Calu3 (cell line): ENCODE data around the gene USP15. TPM values are rescaled to one million over a fixed set of nuclear protein-coding genes. Genes with fewer than 3 reads are reported as not detected.

Source experiments
- BruUV-seq: library from RNA; stranded (reverse); fragments of 400-500 nt; replicated peaks from 2 replicates; lab custom pipeline; 2021; lab: Mats Ljungman, UMichigan
- CTCF ChIA-PET: fragments of 300-600 bp; sonication (Branson Sonifier 250); formaldehyde crosslinking; loops from one replicate; lab custom pipeline; 2022; ENCODE audit warnings: antibody characterized with exemption; lab: Charles Lee
- DNase-seq: peaks from one replicate; pipeline ENCODE4 v3.0.0; 2022
- H3K27ac Mint-ChIP-seq: one replicate; pipeline ENCODE4 v1.8.0; 2022; ENCODE audit warnings: mixed read lengths; ENCODE audit not compliant: unreplicated experiment
- H3K27me3 Mint-ChIP-seq: one replicate; pipeline ENCODE4 v1.8.0; 2022; ENCODE audit warnings: mixed read lengths; ENCODE audit not compliant: unreplicated experiment
- H3K36me3 Mint-ChIP-seq: one replicate; pipeline ENCODE4 v1.8.0; 2022; ENCODE audit warnings: mild to moderate bottlenecking, moderate library complexity, mixed read lengths; ENCODE audit not compliant: insufficient read depth, unreplicated experiment
- H3K4me1 Mint-ChIP-seq: one replicate; pipeline ENCODE4 v1.8.0; 2022; ENCODE audit warnings: mild to moderate bottlenecking, low read depth, mixed read lengths; ENCODE audit not compliant: unreplicated experiment
- H3K4me3 Mint-ChIP-seq: one replicate; pipeline ENCODE4 v1.8.0; 2022; ENCODE audit warnings: mild to moderate bottlenecking, low read depth, moderate library complexity, mixed read lengths; ENCODE audit not compliant: unreplicated experiment
- H3K9me3 Mint-ChIP-seq: one replicate; pipeline ENCODE4 v1.8.0; 2022; ENCODE audit warnings: low read depth, mixed read lengths; ENCODE audit not compliant: unreplicated experiment
- intact Hi-C: fragments of 100-400 bp; cut with micrococcal nuclease; formaldehyde crosslinking; loops from one replicate; pipeline ENCODE4 v1.10.0; 2022; ENCODE audit not compliant: unreplicated experiment
- total RNA-seq: library from RNA; stranded (reverse); gene quantifications from 2 replicates; pipeline ENCODE4 v1.2.3, GENCODE V29; 2022
- TF ChIP-seq, protein P1 (sequence below): fragments of 200-600 bp; IDR thresholded peaks from one replicate; pipeline ENCODE4 v1.8.0; 2022; ENCODE audit warnings: antibody characterized with exemption; ENCODE audit not compliant: unreplicated experiment

USP15 gene
- total RNA-seq, 1 experiment from 2014 or later = 66.1 TPM

DNA sequence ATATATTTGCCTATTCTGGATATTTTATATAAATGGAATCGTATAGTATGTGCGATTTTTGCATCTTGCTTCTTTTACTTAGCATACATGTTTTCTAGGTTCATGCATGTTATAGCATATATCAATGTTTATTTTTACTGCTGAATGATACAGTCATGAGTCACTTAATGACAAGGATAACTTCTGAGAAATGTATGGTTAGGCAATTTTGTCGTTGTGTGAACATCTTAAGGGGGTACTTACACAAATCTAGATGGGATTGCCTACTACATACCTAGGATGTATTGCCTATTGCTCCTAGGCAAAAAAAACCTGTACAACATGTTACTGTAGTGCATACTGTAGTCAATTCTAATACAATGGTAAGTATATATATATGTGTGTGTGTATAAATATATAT lies 8.8 kb downstream of the USP15 start:
- Mint-ChIP-seq H3K27ac (no peak overlapping the region), H3K4me1 (peaks cover 41% of the 10 kb centered on the region), H3K4me3 (no peak overlapping the region), H3K36me3 (no peaks in the 10 kb centered on the region), H3K27me3 (no peaks in the 10 kb centered on the region), H3K9me3 (no peaks in the 10 kb centered on the region)
- CTCF ChIA-PET = no interaction called here
- no TSS peak for BruUV-seq
- intact Hi-C loops = loop anchor here (10.0 kb wide), 2 partner anchors 546 to 796 kb away; no protein-coding TSS in a partner anchor
- TF ChIP-seq, protein P1, sequence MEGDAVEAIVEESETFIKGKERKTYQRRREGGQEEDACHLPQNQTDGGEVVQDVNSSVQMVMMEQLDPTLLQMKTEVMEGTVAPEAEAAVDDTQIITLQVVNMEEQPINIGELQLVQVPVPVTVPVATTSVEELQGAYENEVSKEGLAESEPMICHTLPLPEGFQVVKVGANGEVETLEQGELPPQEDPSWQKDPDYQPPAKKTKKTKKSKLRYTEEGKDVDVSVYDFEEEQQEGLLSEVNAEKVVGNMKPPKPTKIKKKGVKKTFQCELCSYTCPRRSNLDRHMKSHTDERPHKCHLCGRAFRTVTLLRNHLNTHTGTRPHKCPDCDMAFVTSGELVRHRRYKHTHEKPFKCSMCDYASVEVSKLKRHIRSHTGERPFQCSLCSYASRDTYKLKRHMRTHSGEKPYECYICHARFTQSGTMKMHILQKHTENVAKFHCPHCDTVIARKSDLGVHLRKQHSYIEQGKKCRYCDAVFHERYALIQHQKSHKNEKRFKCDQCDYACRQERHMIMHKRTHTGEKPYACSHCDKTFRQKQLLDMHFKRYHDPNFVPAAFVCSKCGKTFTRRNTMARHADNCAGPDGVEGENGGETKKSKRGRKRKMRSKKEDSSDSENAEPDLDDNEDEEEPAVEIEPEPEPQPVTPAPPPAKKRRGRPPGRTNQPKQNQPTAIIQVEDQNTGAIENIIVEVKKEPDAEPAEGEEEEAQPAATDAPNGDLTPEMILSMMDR = no peak
- DNase-seq = no peak

DNA sequence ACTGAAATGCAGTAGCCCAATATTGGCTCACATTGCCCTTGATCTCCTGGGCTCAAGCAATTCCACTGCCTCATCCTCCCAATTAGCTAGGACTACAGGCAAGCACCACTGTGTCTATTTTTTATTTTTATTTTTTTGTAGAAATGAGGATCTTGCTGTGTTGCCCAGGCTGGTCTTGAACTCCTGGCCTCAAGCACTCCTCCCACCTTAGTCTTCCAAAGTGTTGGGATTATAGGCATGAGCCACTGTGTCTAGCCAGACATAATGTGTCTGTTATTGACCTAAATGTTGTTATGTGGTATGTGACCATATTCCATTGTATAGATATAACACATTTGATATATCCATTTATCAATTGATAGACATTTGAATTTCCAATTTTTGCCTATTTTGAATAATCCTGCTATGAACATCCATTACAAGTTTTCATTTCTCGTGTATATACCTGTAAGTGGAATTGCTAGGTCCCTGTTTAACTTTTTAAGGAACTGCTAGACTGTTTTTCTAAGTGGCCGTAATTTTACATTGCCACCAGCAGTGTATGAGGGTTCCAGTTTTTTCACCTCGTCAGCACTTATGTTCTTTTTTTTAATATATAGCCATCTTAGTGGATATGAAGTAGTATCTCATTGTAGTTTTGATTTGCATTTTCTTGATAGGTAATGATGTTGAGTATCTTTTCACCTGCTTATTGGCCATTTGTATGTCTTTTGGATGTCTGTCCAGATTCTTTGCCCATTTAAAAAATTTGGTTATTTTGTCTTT lies 9.4 kb downstream of the USP15 start:
- Mint-ChIP-seq H3K27me3 (no peaks in the 10 kb centered on the region), H3K9me3 (no peaks in the 10 kb centered on the region), H3K27ac (no peak overlapping the region), H3K4me1 (peaks cover 42% of the 10 kb centered on the region), H3K4me3 (no peak overlapping the region), H3K36me3 (no peaks in the 10 kb centered on the region)
- CTCF ChIA-PET = no interaction called here
- BruUV-seq = no TSS peak
- DNase-seq = no peak
- intact Hi-C loops = loop anchor here (10.0 kb wide), 2 partner anchors 545 to 795 kb away; no protein-coding TSS in a partner anchor
- TF ChIP-seq, protein P1 = no peak

DNA sequence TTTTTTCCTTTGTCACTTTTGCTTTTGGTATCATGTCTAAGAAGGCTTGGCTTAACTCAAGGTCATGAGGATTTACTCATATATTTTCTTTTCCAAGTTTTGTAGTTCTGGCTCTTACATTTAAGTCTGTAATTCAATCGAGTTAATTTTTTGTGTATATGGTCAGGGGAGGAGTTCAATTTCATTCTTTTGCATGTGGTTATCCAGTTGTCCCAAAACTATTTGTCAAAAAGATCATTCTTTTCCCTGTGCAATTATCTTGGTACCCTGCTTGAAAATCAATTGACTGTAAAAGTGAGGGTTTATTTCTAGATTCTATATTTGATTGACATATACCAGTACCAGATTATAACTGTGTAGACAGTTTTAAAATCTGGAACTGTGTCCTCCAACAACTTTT lies 10.2 kb downstream of the USP15 start:
- Mint-ChIP-seq H3K27ac (no peak overlapping the region), H3K4me1 (peaks cover 50% of the 10 kb centered on the region), H3K4me3 (no peak overlapping the region), H3K36me3 (no peaks in the 10 kb centered on the region), H3K27me3 (no peaks in the 10 kb centered on the region), H3K9me3 (no peaks in the 10 kb centered on the region)
- DNase-seq = no peak
- CTCF ChIA-PET = no interaction called here
- intact Hi-C loops = no loop called here
- BruUV-seq = no TSS peak
- TF ChIP-seq, protein P1 = no peak

DNA sequence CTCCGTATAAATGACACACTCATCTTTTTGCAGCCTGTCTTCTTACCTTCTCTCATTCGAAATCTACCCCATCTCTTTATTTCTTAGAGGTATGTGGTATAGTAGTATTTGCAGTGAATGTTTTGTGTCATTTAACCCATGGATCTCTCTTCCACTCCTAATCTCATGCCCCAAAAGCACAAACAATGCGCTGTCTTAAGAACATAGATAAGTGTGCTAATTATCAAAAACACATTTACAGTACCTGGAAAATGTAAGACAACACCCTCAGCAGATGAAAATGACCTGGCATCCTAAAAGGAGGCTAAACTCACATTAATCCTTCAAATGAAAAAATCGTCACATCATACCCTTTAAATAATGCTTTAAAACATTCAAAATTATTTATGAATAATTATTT lies 10.7 kb downstream of the USP15 start:
- CTCF ChIA-PET = no interaction called here
- no peak for DNase-seq
- BruUV-seq = no TSS peak
- intact Hi-C loops = no loop called here
- Mint-ChIP-seq H3K9me3 (no peaks in the 10 kb centered on the region), H3K4me3 (no peak overlapping the region), H3K4me1 (peaks cover 54% of the 10 kb centered on the region), H3K27ac (no peak overlapping the region), H3K36me3 (no peaks in the 10 kb centered on the region), H3K27me3 (no peaks in the 10 kb centered on the region)
- TF ChIP-seq, protein P1 = no peak
